ENCODE measurements around the gene HECW1. TPM values are rescaled to one million over a fixed set of nuclear protein-coding genes. Genes with fewer than 3 reads are reported as not detected.

The HECW1 gene
- total RNA-seq, 2 experiments from 2014 or later = not detected

DNA sequence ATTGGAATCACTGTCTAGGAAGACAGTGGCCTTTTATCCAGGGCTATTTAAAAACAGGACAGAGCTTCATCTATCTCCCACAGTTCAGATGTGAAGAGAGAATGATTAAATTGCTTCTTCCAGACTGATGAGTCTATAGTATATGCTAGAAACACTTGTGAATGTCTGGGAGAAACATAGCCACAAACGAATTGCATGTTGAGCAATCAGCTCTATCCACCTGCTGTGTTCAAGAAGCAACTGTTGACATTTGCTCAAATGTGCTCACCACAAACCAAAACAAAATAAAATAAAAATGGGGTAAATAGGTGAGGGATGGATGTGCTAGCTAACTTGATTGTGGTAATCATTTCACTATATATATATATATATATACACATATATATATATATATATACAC lies 195.1 kb downstream of the HECW1 start:
- Mint-ChIP-seq H3K27me3 (ENCODE audit: low read depth) (no peaks in the 10 kb centered on the region), H3K36me3 (ENCODE audit: low read depth) (no peaks in the 10 kb centered on the region), H3K9me3 (ENCODE audit: insufficient read depth) (no peaks in the 10 kb centered on the region), H3K27ac (no peak overlapping the region), H3K4me3 (no peak overlapping the region), H3K4me1 (ENCODE audit: low read depth) (peaks cover 6% of the 10 kb centered on the region)
- CTCF ChIA-PET = no interaction called here
- DNase-seq (no peak), ATAC-seq (no peak)
- POLR2A ChIA-PET = no interaction called here

DNA sequence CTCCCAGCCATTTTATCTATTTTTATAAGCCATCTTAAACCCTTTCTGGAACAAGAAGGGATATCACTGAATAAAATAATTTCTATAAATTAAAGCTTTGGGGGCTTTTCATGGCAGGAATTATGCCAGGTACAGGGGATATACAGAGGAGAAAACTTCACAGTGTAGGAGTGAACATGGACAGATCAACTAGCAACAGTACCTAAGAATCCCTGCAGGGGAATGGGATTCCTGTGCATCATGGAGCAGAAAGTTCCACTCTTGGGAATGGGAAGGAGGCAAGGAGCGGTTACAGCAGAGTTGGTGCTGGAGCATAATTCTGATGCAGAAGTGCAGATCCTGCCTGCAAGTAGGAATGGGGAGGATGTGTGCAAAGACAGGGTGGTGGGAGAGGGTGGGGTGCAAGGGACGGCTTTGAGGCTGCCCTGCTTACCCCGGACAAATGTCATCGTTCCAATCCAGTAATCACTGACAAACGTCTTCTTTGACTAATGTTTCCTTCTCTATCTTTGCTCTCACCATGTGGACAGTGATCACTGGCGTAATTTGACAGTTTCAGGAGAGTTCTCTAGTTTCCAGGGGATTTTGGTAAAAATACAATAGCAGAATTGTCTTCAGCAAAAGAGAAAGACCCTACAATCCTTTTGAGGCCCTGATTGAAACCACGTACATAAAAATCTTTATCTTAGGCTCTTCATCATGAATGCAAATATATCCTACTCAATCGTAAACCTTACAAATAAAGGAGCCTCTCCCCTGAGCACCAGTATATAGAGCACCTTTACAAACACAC lies 196.7 kb downstream of the HECW1 start:
- ATAC-seq (no peak), DNase-seq (no peak)
- POLR2A ChIA-PET = no interaction called here
- Mint-ChIP-seq H3K27me3 (ENCODE audit: low read depth) (no peaks in the 10 kb centered on the region), H3K27ac (no peak overlapping the region), H3K4me1 (ENCODE audit: low read depth) (peaks cover 3% of the 10 kb centered on the region), H3K9me3 (ENCODE audit: insufficient read depth) (no peaks in the 10 kb centered on the region), H3K36me3 (ENCODE audit: low read depth) (no peaks in the 10 kb centered on the region), H3K4me3 (no peak overlapping the region)
- CTCF ChIA-PET = no interaction called here

DNA sequence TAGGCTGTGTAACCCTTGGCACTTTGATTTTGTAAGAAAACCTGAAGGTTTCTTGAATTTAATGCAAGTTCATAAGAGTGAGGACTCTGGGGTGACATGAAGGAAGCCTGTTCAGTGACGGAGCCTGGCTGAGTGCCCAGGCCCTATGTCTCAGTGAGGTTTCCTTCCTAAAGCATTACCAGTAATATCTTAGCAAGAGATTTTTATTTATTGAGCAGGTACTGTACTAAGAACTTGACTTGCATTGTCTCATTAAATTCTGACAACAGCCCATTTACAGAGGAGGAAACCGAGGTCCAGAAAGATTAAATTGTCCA lies 197.2 kb downstream of the HECW1 start:
- H3K36me3 Mint-ChIP-seq (ENCODE audit: low read depth) = no peaks in the 10 kb centered on the region
- no peaks in the 10 kb centered on the region for H3K9me3 Mint-ChIP-seq (ENCODE audit: insufficient read depth)
- ATAC-seq = no peak
- CTCF ChIA-PET = no interaction called here
- DNase-seq = no peak
- POLR2A ChIA-PET = no interaction called here
- no peak overlapping the region for H3K27ac Mint-ChIP-seq
- no peaks in the 10 kb centered on the region for H3K27me3 Mint-ChIP-seq (ENCODE audit: low read depth)
- no peak overlapping the region for H3K4me3 Mint-ChIP-seq
- peaks cover 5% of the 10 kb centered on the region for H3K4me1 Mint-ChIP-seq (ENCODE audit: low read depth)

DNA sequence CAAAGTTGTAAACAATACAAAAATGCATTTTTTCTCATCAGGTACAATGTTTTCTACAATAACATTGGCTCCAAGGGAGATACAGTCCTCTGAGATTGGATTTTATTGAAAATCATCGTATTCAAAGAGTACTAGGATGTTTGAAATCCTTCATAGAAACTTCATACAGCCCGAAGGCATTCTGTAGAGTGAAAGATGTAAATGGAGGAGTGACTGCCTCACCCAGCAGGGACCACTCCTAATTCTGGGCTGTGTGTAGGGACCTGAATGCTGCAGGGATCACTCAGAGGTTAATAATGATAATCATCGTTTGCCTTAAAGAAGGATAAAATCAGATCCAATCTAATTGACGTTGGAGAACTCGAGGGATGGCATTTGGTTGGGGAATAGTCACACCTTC lies 198.6 kb downstream of the HECW1 start:
- ATAC-seq (no peak), DNase-seq (no peak)
- H3K27me3 Mint-ChIP-seq (ENCODE audit: low read depth) = no peaks in the 10 kb centered on the region
- H3K4me3 Mint-ChIP-seq = no peak overlapping the region
- no peaks in the 10 kb centered on the region for H3K9me3 Mint-ChIP-seq (ENCODE audit: insufficient read depth)
- H3K4me1 Mint-ChIP-seq (ENCODE audit: low read depth) = peaks cover 5% of the 10 kb centered on the region
- no peaks in the 10 kb centered on the region for H3K36me3 Mint-ChIP-seq (ENCODE audit: low read depth)
- H3K27ac Mint-ChIP-seq = no peak overlapping the region
- CTCF ChIA-PET = no interaction called here
- POLR2A ChIA-PET = no interaction called here

DNA sequence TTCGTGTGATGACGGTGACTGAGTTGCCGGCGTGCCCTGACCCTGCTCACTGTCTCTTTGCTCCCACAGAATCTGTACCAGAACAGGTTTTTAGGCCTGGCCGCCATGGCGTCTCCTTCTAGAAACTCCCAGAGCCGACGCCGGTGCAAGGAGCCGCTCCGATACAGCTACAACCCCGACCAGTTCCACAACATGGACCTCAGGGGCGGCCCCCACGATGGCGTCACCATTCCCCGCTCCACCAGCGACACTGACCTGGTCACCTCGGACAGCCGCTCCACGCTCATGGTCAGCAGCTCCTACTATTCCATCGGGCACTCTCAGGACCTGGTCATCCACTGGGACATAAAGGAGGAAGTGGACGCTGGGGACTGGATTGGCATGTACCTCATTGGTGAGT lies 199.2 kb downstream of the HECW1 start:
- no peak for ATAC-seq
- Mint-ChIP-seq H3K4me1 (ENCODE audit: low read depth) (peaks cover 5% of the 10 kb centered on the region), H3K27me3 (ENCODE audit: low read depth) (no peaks in the 10 kb centered on the region)

DNA sequence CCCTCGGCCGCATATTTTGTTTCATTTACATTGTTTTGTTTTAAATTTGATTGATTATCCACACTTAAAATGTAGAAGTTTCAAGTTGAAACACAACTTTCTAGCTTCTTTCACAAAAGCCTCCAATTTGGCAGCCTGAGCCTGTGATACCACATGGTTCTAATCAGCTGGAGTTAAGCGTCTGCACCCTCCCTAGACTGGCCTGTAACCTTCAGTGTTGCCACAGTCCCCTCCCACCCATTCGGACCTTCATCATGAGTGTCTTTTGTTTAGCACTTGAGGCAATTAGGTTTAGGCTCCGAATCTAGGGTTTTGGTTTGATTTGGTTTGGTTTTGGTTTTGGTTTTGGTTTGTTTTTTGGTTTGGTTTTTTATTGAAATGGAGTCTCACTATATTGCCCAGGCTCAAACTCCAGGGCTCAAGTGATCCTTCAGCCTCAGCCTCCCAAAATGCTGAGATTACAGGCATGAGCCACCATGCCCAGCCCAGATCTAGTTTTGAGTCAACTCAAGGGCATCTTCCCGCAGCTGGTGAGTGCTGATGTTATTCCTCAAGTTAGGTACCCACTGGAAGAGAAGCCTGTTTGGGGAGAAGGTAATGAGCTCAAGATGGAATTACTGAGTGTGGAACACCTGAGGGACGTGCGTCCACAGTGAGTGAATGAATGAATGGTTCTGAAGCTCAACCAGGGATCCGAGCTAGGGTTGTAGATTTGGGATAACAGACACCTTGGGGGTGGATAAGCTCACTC lies 201.4 kb downstream of the HECW1 start:
- H3K27ac Mint-ChIP-seq = no peak overlapping the region
- POLR2A ChIA-PET = no interaction called here
- DNase-seq (no peak), ATAC-seq (no peak)
- no peaks in the 10 kb centered on the region for H3K27me3 Mint-ChIP-seq (ENCODE audit: low read depth)
- H3K4me1 Mint-ChIP-seq (ENCODE audit: low read depth) = peaks cover 5% of the 10 kb centered on the region
- no peak overlapping the region for H3K4me3 Mint-ChIP-seq
- no peaks in the 10 kb centered on the region for H3K9me3 Mint-ChIP-seq (ENCODE audit: insufficient read depth)
- H3K36me3 Mint-ChIP-seq (ENCODE audit: low read depth) = no peaks in the 10 kb centered on the region
- CTCF ChIA-PET = interaction anchor here (0.7 to 2.6 kb wide), 2 partner anchors 9 to 407 kb away, joined by 3 to 8 read pairs; no protein-coding TSS in a partner anchor

More for the DNA sequence above, 199.2 kb downstream of the HECW1 start:
- H3K36me3 Mint-ChIP-seq (ENCODE audit: low read depth) = no peaks in the 10 kb centered on the region
- DNase-seq = no peak
- no peaks in the 10 kb centered on the region for H3K9me3 Mint-ChIP-seq (ENCODE audit: insufficient read depth)
- POLR2A ChIA-PET = no interaction called here
- no peak overlapping the region for H3K4me3 Mint-ChIP-seq
- H3K27ac Mint-ChIP-seq = no peak overlapping the region
- CTCF ChIA-PET = no interaction called here

DNA sequence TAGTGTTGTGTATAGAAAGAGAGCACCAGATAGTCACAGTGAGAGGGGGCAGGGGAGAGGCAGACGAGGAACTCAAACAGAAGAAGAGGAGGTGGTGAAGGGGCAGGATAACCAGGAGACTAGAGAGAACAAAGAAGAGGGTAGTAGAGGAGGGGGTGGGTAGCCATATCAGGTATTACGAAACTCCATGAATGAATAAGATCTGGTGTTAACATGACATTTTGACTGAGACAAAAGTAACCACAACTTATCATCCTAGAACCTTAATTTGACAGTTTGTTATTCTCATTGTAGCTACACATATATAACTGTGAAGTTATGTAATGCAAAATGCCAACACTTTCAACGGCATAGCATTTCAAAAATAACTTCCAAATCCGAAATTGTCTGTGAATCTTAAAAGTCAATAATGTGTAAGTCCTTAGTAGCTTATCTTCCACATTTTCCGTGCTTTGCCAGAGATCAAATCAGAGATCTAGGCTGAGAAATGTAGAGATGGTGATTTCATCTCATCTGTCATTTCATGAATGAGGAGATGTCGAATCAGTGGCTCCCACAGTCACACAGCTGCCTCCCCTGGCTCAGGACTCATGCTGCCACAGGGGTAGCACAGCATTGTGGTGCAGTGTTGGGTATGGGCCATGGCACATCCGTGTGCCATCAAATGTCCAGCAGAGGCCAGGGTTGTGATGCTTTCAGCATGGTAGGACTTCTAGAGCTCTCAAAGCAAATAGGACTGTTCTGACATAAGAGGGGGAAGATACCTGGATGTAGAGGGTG lies 202.1 kb downstream of the HECW1 start:
- ATAC-seq = no peak
- no peaks in the 10 kb centered on the region for H3K36me3 Mint-ChIP-seq (ENCODE audit: low read depth)
- no peak for DNase-seq
- H3K27me3 Mint-ChIP-seq (ENCODE audit: low read depth) = no peaks in the 10 kb centered on the region
- ChIA-PET CTCF (interaction anchor here (0.7 to 2.6 kb wide), 2 partner anchors 10 to 406 kb away, joined by 3 to 8 read pairs; no protein-coding TSS in a partner anchor), POLR2A (no interaction called here)
- peaks cover 5% of the 10 kb centered on the region for H3K4me1 Mint-ChIP-seq (ENCODE audit: low read depth)
- no peak overlapping the region for H3K27ac Mint-ChIP-seq
- no peak overlapping the region for H3K4me3 Mint-ChIP-seq
- H3K9me3 Mint-ChIP-seq (ENCODE audit: insufficient read depth) = no peaks in the 10 kb centered on the region

DNA sequence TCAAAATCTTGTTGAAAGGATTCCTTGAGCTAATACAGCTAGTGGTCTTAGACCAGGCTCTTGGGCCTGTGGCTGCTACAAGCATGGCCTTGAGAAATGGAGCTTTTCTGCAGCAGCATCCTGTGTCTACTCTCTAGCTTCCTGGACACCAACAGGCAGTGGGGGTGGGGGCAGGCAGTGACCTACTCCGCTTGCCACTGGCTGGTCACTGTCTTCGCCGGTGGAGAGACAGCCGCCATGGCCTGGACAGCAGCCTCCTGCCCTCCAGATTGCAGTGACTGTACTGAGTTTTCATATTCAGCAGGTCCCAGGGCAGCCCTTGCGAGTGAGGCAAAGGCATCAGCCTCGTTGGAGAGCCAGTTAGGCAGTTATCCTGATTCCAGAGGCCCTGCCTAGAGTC lies 204.6 kb downstream of the HECW1 start:
- H3K36me3 Mint-ChIP-seq (ENCODE audit: low read depth) = no peaks in the 10 kb centered on the region
- POLR2A ChIA-PET = no interaction called here
- CTCF ChIA-PET = no interaction called here
- DNase-seq = no peak
- H3K9me3 Mint-ChIP-seq (ENCODE audit: insufficient read depth) = no peaks in the 10 kb centered on the region
- peaks cover 5% of the 10 kb centered on the region for H3K4me1 Mint-ChIP-seq (ENCODE audit: low read depth)
- H3K27me3 Mint-ChIP-seq (ENCODE audit: low read depth) = no peaks in the 10 kb centered on the region
- H3K27ac Mint-ChIP-seq = no peak overlapping the region
- no peak overlapping the region for H3K4me3 Mint-ChIP-seq
- no peak for ATAC-seq

DNA sequence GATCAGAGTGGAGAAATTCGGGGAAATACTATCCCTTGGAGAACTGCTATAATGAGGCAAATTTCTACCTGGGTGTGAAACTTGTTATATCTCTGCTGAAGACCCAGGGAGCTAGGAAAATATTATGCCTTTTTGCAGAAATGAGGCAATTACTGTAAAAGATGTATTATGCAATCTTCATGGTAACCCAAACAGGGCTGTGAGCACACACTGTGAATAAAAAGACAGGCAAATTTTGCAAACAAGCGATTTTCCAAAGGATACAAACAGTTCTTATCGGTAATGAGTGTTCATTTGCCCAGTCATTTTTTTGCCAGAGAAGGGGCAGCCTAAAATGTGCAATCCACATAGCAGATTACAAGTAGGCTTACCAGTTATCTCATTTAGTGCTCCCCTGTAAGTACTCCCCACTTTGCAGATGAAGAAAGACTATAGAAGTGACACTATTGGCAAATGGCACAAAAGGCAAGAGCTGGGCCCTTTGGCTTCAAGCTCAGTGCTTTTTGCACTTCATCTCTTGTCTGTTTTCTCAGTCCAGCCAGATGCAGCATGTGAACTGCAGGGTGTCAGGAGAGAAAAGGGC lies 205.8 kb downstream of the HECW1 start:
- CTCF ChIA-PET = no interaction called here
- H3K27me3 Mint-ChIP-seq (ENCODE audit: low read depth) = no peaks in the 10 kb centered on the region
- no peaks in the 10 kb centered on the region for H3K36me3 Mint-ChIP-seq (ENCODE audit: low read depth)
- H3K9me3 Mint-ChIP-seq (ENCODE audit: insufficient read depth) = no peaks in the 10 kb centered on the region
- no peak overlapping the region for H3K27ac Mint-ChIP-seq
- no peak for DNase-seq
- no peak for ATAC-seq
- H3K4me1 Mint-ChIP-seq (ENCODE audit: low read depth) = peaks cover 5% of the 10 kb centered on the region
- H3K4me3 Mint-ChIP-seq = no peak overlapping the region
- POLR2A ChIA-PET = no interaction called here

DNA sequence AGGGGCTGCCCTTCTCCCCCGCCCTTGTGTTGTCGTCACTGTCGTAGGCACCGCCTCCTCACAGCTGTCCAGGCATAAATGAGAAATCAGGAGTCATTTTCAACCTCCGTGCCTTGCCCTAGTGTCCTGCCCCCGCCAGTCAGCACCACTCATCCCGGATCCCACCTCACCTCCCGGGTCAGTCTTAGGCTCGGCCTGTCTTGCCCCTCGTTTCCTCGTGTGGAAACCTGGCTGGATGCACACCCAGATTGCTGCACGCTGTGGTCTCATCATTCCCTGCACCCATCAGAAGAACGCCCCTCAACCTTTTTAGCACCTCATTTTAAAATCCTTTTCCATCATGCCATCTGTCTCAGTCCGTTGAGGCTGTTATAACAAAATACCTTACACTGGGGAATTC lies 213.1 kb downstream of the HECW1 start:
- no peaks in the 10 kb centered on the region for H3K9me3 Mint-ChIP-seq (ENCODE audit: insufficient read depth)
- H3K4me1 Mint-ChIP-seq (ENCODE audit: low read depth) = no peaks in the 10 kb centered on the region
- DNase-seq (no peak), ATAC-seq (no peak)
- ChIA-PET CTCF (no interaction called here), POLR2A (no interaction called here)
- no peaks in the 10 kb centered on the region for H3K36me3 Mint-ChIP-seq (ENCODE audit: low read depth)
- no peak overlapping the region for H3K27ac Mint-ChIP-seq
- no peak overlapping the region for H3K4me3 Mint-ChIP-seq
- H3K27me3 Mint-ChIP-seq (ENCODE audit: low read depth) = peaks cover 2% of the 10 kb centered on the region

DNA sequence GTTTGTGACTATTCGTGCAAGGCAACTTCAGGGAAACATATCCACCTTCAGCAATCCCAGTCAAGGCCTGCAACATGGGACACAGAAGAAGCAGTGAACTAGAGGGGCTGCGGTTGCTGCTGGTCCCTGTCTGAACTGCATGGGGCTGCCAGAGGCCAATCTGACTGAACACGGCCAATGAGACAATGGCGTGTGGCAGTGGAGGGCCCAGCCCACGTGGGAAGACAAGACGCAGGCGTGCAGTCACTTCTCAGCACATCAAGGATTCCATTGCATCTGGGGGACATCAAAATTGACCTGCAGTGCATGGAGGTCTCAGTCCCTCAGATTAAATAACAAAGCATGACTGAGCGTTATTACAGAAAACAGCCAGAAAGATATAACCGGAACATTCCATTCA lies 215.9 kb downstream of the HECW1 start:
- H3K27ac Mint-ChIP-seq = no peak overlapping the region
- DNase-seq (no peak), ATAC-seq (no peak)
- ChIA-PET POLR2A (no interaction called here), CTCF (no interaction called here)
- no peaks in the 10 kb centered on the region for H3K9me3 Mint-ChIP-seq (ENCODE audit: insufficient read depth)
- H3K4me1 Mint-ChIP-seq (ENCODE audit: low read depth) = no peaks in the 10 kb centered on the region
- H3K27me3 Mint-ChIP-seq (ENCODE audit: low read depth) = peaks cover 2% of the 10 kb centered on the region
- no peak overlapping the region for H3K4me3 Mint-ChIP-seq
- no peaks in the 10 kb centered on the region for H3K36me3 Mint-ChIP-seq (ENCODE audit: low read depth)

DNA sequence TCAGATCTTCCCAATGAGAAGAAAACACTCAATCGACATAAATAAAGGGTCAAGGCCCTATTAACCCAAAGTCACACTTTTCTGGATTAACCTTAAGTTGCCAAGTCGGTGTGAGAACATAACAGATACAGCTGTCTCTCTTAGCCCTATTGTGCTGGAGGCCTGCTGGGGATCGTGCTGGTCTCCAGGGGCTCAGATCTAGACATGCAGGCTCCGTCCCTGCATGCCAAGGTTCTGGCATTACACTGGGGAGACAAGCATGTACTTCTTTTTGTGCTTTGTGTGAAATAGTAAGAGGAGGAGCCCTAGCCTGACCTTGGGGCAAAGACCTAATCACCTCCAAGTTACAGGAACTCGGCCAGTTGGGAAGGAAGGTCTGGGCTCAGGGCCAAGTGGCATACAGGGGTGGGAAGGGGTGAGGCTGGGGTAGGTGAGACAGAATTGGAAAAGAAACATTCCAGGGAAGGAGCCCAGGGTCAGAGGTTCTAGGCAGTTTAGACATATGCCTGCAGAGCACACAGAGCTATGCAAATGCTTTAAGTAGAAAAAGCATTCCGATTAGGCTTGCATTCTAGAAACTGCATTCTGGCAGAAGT lies 216.4 kb downstream of the HECW1 start:
- Mint-ChIP-seq H3K36me3 (ENCODE audit: low read depth) (no peaks in the 10 kb centered on the region), H3K27ac (no peak overlapping the region), H3K27me3 (ENCODE audit: low read depth) (peaks cover 2% of the 10 kb centered on the region), H3K4me3 (no peak overlapping the region), H3K4me1 (ENCODE audit: low read depth) (no peaks in the 10 kb centered on the region), H3K9me3 (ENCODE audit: insufficient read depth) (no peaks in the 10 kb centered on the region)
- POLR2A ChIA-PET = no interaction called here
- DNase-seq (no peak), ATAC-seq (no peak)
- CTCF ChIA-PET = no interaction called here

Data from activated CD8-positive, alpha-beta T cell treated with anti-CD3 and anti-CD28 coated beads, Interleukin-2, amount 10 ng/mL, durations not matched to agents 7 days and 5 days (primary cell).